GM15510 (cell line): ENCODE measurements around the gene PPARGC1A.

Source experiments
- POLR2A ChIP-seq: IDR thresholded peaks from 3 replicates; pipeline ENCODE4 v1.6.1; 2011; ENCODE audit warnings: borderline replicate concordance; ENCODE audit not compliant: insufficient read length; ENCODE audit errors: extremely low read depth

The PPARGC1A gene

GRCh38 chr4:23805450-23805851 lies 84.4 kb downstream of the PPARGC1A start:
- TF ChIP-seq POLR2A: no peak

- TF ChIP-seq POLR2A: no peak
These were observed 100.1 kb downstream of the PPARGC1A start for GRCh38 chr4:23789762-23790161.

- no peak for TF ChIP-seq POLR2A
These were observed 101.4 kb downstream of the PPARGC1A start for GRCh38 chr4:23788460-23788859.

GRCh38 chr4:23788027-23788426 lies 101.8 kb downstream of the PPARGC1A start:
- no peak for TF ChIP-seq POLR2A

GRCh38 chr4:23782778-23783437 lies 106.9 kb downstream of the PPARGC1A start:
- TF ChIP-seq POLR2A: no peak

GRCh38 chr4:23779839-23780238 lies 110.0 kb downstream of the PPARGC1A start:
- no peak for TF ChIP-seq POLR2A

GRCh38 chr4:23779422-23779821 lies 110.4 kb downstream of the PPARGC1A start:
- no peak for TF ChIP-seq POLR2A

- no peak for TF ChIP-seq POLR2A
These were observed 114.2 kb downstream of the PPARGC1A start for GRCh38 chr4:23775694-23776093.

- TF ChIP-seq POLR2A: no peak
These were observed 114.9 kb downstream of the PPARGC1A start for GRCh38 chr4:23774909-23775308.

GRCh38 chr4:23773884-23774636 lies 115.8 kb downstream of the PPARGC1A start:
- no peak for TF ChIP-seq POLR2A

- no peak for TF ChIP-seq POLR2A
These were observed 119.8 kb downstream of the PPARGC1A start for GRCh38 chr4:23770011-23770410.

- TF ChIP-seq POLR2A: no peak
These were observed 120.4 kb downstream of the PPARGC1A start for GRCh38 chr4:23769406-23769805.

- TF ChIP-seq POLR2A: no peak
These were observed 121.3 kb downstream of the PPARGC1A start for GRCh38 chr4:23768541-23768940.

- TF ChIP-seq POLR2A: no peak
These were observed 123.5 kb downstream of the PPARGC1A start for GRCh38 chr4:23766344-23766743.

- TF ChIP-seq POLR2A: no peak
These were observed 126.3 kb downstream of the PPARGC1A start for GRCh38 chr4:23763559-23763958.

GRCh38 chr4:23762551-23762950 lies 127.3 kb downstream of the PPARGC1A start:
- no peak for TF ChIP-seq POLR2A
